BLaER1 (cell line): ENCODE data around the gene LRRC10B.
A peak's percentile ranks its signal among the peaks of the same experiment; 100 is the strongest.

ENCODE experiments used
- H3K27ac ChIP-seq: shearing (Covaris generic); formaldehyde crosslinking; 2 replicates; pipeline ENCODE4 v1.8.1; 2022
- H3K27me3 ChIP-seq: shearing (Covaris generic); formaldehyde crosslinking; 2 replicates; pipeline ENCODE4 v1.8.1; 2022
- H3K36me3 ChIP-seq: shearing (Covaris generic); formaldehyde crosslinking; 2 replicates; pipeline ENCODE4 v1.8.1; 2022
- H3K4me1 ChIP-seq: shearing (Covaris generic); formaldehyde crosslinking; 2 replicates; pipeline ENCODE4 v1.8.1; 2022
- H3K4me2 ChIP-seq: shearing (Covaris generic); formaldehyde crosslinking; 2 replicates; pipeline ENCODE4 v1.8.1; 2022
- H3K4me3 ChIP-seq: shearing (Covaris generic); formaldehyde crosslinking; 2 replicates; pipeline ENCODE4 v1.8.1; 2022
- H3K9ac ChIP-seq: shearing (Covaris generic); formaldehyde crosslinking; 2 replicates; pipeline ENCODE4 v1.8.1; 2022
- H3K9me3 ChIP-seq: shearing (Covaris generic); formaldehyde crosslinking; 2 replicates; pipeline ENCODE4 v1.8.1; 2022
- H4K20me1 ChIP-seq: shearing (Covaris generic); formaldehyde crosslinking; 2 replicates; pipeline ENCODE4 v1.8.1; 2022
- Cebpa-rat ChIP-seq: shearing (Covaris generic); IDR thresholded peaks from 2 replicates; pipeline ENCODE4 v1.8.1; 2022

The LRRC10B gene

DNA sequence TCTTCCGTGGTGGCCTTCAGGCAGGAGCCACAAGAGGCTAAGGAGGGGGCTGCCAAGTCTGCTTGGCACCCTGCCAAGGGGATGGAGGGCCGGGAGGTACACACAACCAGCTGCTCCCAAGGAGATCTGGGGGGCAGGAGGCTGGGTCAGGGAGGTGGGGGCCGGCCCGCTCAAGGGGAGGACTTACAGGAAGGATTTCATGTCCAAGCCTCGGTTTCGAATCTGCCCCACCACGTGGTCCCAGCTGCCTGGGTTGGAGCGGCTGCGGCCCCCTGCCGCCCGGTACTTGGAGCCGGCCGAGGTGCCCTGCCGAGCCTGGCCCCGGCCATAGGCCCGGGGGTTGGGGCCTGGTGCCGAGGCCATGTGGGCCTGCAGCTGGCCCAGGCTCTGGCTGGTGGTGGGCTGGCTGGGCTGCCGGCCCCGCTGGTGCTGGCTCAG, 33.5 kb downstream of the LRRC10B start:
- TF ChIP-seq Cebpa-rat, result no peak
- H3K9ac ChIP-seq, result no peak overlapping the region
- 0 out of 2 replicates have a peak overlapping the region, but pooled peaks have one; percentile 9 for H3K27ac ChIP-seq
- H3K4me1 ChIP-seq, result peaks cover 56% of the 10 kb centered on the region
- no peaks in the 10 kb centered on the region for H3K36me3 ChIP-seq
- no peaks in the 10 kb centered on the region for H3K27me3 ChIP-seq
- no peaks in the 10 kb centered on the region for H4K20me1 ChIP-seq
- H3K4me2 ChIP-seq, result peak overlapping the region; percentile 73
- H3K9me3 ChIP-seq, result no peaks in the 10 kb centered on the region
- H3K4me3 ChIP-seq, result no peak overlapping the region

DNA sequence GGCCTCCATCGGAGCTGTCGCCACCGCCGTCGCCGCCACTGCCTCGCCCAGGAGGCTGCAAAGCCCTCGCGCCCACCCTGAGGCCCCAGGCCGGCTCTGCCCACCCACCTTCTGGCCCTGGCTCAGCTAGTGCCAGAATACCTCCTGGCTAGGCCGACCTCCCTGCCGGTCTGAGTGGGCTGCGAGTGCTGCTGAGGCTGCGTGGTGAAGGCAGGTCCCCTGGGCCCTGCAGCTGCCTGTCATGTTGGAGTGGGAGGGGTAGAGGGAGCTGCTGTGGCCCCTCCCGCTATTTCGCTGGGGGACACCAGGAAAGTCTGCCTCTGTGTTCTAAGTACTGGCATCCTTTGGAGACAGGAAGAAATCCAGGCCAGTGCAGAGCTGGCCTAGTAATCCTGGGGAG, 34.2 kb downstream of the LRRC10B start:
- Histone ChIP-seq H3K27me3 (no peaks in the 10 kb centered on the region), H3K36me3 (no peaks in the 10 kb centered on the region), H3K9ac (no peak overlapping the region), H3K4me1 (peaks cover 56% of the 10 kb centered on the region), H3K27ac (no peak overlapping the region), H4K20me1 (0 out of 2 replicates have a peak, but pooled peaks cover under 1% of the 10 kb centered on the region), H3K9me3 (no peaks in the 10 kb centered on the region), H3K4me3 (no peak overlapping the region), H3K4me2 (peak overlapping the region; percentile 73)
- TF ChIP-seq Cebpa-rat, result no peak

DNA sequence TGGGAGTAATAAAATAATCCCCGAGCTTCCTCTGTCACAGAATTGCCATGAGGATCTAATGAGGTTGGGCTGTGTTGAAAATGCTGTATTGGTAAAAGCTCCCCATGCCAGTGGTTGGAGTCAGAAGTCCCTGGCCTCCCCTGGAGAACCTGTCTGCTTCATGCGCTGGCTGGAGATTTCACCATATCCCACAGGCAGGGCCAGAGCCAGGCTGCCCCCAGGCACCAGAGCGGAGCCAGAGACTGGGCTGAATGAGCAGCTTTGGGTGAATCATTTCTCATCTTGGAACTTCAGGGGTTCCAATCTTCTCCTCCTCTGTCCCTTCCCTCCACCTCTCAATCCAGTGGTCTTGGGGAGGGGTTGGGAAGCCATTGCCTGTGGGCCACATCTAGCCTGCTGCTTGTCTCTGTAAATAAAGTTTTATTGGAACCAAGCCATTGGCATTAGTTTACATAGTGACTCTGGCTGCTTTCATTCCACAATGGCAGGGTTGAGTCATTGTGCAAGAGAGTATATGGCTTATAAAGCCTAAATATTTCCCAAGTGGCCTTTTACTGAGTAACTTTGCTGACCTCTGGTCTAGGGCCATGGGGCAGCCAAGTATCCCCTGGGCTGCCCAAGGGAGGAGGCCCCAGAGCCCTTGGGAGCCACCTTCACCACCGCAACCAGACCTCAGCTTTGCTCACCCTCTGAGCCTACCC, 35.2 kb downstream of the LRRC10B start:
- no peak for TF ChIP-seq Cebpa-rat
- Histone ChIP-seq H3K27me3 (no peaks in the 10 kb centered on the region), H3K27ac (peak overlapping the region; percentile 10; the same call in 1 of the 2 replicates), H3K4me3 (no peak overlapping the region), H4K20me1 (0 out of 2 replicates have a peak, but pooled peaks cover 6% of the 10 kb centered on the region), H3K9ac (no peak overlapping the region), H3K4me1 (peaks cover 56% of the 10 kb centered on the region), H3K4me2 (peak overlapping the region; percentile 73), H3K36me3 (no peaks in the 10 kb centered on the region), H3K9me3 (no peaks in the 10 kb centered on the region)

DNA sequence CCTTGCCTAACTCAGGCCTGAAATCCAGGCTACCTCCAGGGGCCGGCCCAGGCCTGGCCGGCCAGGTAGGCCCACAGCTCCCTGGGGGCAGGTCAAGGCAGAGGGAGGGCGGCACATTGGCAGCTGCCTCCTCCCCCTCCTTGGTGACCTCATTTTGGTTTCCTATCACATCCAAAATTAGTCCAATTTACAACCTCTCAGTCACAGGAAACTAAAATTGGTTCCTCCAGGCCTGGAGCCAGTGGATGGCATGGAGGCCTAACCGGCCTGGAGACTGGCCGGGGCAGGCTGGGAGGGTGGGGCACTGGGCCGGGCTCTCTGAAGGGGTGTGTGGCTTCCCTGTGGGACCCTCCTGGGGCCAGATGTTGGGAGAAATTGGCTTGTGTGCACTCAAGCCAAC, 35.9 kb downstream of the LRRC10B start:
- peak overlapping the region; percentile 10; the same call in 1 of the 2 replicates for H3K27ac ChIP-seq
- TF ChIP-seq Cebpa-rat, result no peak

DNA sequence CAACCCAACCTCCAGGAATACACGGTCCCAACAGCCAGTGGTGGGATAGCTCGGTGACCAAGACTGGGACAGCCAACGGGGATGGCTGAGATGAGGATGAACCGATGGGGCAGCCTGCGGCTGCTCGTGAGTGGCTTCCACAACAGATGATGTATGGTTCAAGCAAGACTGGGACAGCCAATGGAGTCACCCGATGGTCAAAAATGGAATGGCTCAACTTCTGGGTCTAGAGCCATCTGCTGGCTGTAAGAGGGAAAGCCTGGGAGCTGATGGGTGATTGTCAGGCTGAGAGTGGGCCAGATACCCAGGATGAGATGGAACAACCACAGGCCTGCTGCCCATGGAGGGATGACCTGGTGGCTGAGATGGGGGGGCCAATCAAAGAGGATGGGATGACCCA, 36.8 kb downstream of the LRRC10B start:
- Histone ChIP-seq H3K36me3 (no peaks in the 10 kb centered on the region), H3K27ac (no peak overlapping the region), H4K20me1 (0 out of 2 replicates have a peak, but pooled peaks cover 6% of the 10 kb centered on the region), H3K27me3 (no peaks in the 10 kb centered on the region), H3K4me2 (peak overlapping the region; percentile 73), H3K9me3 (no peaks in the 10 kb centered on the region), H3K4me1 (peaks cover 56% of the 10 kb centered on the region), H3K9ac (no peak overlapping the region), H3K4me3 (no peak overlapping the region)
- TF ChIP-seq Cebpa-rat, result no peak

More for the DNA sequence above, 35.9 kb downstream of the LRRC10B start:
- H3K4me1 ChIP-seq, result peaks cover 56% of the 10 kb centered on the region
- 0 out of 2 replicates have a peak overlapping the region, but pooled peaks have one; percentile 15 for H3K4me3 ChIP-seq
- H3K36me3 ChIP-seq, result no peaks in the 10 kb centered on the region
- H4K20me1 ChIP-seq, result 0 out of 2 replicates have a peak, but pooled peaks cover 6% of the 10 kb centered on the region
- H3K4me2 ChIP-seq, result peak overlapping the region; percentile 73
- H3K9me3 ChIP-seq, result no peaks in the 10 kb centered on the region
- H3K27me3 ChIP-seq, result no peaks in the 10 kb centered on the region
- no peak overlapping the region; the same call in 1 of the 2 replicates for H3K9ac ChIP-seq

DNA sequence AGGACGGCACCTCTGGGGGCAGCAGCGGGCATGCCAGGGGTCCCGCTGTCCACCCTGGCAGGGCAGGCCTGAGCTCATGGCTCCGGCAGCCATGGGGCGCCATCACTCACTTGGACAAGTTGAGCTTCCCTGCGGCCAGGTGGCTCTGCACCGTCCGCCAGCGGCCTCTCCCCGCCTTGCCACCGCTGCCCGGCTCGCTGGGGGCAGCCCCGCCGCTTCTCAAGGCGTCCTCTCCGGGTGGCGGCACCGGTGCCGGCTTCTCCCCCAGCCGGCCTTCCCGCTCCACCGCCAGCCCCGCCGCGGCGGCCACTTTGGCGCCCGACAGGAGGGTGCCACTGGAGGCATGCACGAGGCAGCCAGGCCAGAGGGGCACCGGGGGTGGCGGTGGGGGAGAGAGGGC, 37.4 kb downstream of the LRRC10B start:
- no peak overlapping the region for H3K27ac ChIP-seq
- no peak overlapping the region for H3K9ac ChIP-seq
- H3K27me3 ChIP-seq, result no peaks in the 10 kb centered on the region; the same call in 1 of the 2 replicates
- H3K36me3 ChIP-seq, result no peaks in the 10 kb centered on the region
- H4K20me1 ChIP-seq, result 0 out of 2 replicates have a peak, but pooled peaks cover 6% of the 10 kb centered on the region
- H3K4me3 ChIP-seq, result no peak overlapping the region
- peak overlapping the region; percentile 73; the same call in 1 of the 2 replicates for H3K4me2 ChIP-seq
- peaks cover 50% of the 10 kb centered on the region for H3K4me1 ChIP-seq
- TF ChIP-seq Cebpa-rat, result no peak
- no peaks in the 10 kb centered on the region for H3K9me3 ChIP-seq

DNA sequence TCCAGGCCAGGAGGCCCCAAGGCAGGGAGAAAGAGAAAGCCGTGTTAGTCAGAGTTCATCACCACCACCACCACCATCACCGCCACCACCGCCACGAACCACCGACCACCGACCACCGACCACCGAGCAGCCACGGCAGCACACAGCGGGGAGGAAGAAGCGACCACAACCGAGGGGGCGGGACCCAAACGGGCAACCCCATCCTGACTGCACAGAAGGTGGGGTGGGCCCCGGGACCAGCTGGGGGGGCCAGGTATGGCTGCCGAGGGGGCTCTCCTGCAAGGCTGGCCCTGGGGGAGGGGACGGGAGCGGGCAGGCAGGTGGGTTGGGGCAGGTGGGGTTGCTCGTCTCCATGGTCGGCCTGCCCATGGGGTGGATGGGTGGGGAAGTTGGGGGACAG, 38.1 kb downstream of the LRRC10B start:
- no peak overlapping the region for H3K9ac ChIP-seq
- peaks cover 6% of the 10 kb centered on the region; the same call in 1 of the 2 replicates for H4K20me1 ChIP-seq
- TF ChIP-seq Cebpa-rat, result no peak

DNA sequence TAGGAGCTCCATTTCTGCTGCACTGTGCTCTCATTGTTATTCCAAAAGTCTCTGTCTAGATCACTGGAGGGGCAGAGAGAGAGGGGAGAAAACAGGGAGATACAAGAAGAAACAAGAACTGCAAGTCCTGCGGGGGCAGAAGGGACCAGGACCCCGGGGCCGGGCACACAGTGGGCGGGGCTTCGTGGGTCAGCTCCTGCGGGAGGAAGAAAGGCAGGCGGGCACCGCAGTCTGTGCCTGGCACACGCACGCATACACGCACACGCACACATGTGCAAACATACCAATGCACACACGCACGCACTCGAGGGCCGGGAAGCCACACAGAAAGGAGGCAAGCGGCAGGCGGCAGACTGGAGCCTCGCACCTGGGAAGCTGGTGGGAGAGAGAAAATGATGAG, 38.7 kb downstream of the LRRC10B start:
- TF ChIP-seq Cebpa-rat, result no peak
- H3K36me3 ChIP-seq, result no peaks in the 10 kb centered on the region

More for the DNA sequence above, 38.1 kb downstream of the LRRC10B start:
- H3K27ac ChIP-seq, result no peak overlapping the region
- no peaks in the 10 kb centered on the region for H3K36me3 ChIP-seq
- peaks cover 6% of the 10 kb centered on the region for H3K27me3 ChIP-seq
- no peak overlapping the region for H3K4me3 ChIP-seq
- no peaks in the 10 kb centered on the region for H3K9me3 ChIP-seq
- no peak overlapping the region for H3K4me2 ChIP-seq
- H3K4me1 ChIP-seq, result peaks cover 44% of the 10 kb centered on the region

DNA sequence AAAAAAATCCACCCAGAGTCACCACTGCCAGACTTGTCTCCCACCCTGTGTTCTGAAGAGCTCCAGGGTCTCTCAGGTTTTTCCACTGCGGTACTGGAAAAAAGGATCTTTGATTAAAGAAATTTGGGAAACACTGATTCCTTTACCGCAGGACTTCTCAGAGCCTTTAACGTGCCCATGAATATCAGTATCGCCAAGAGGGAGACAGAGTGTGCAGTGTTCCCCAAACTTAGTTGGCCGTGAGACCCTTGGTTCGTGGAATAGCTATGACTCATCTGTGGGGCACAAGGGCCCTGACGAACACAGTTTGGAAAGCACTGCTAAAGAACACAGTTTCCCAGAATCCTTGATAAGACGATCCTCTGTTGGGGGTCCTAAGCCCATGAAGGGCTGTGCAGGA, 40.6 kb downstream of the LRRC10B start:
- H3K36me3 ChIP-seq, result no peaks in the 10 kb centered on the region
- no peaks in the 10 kb centered on the region for H3K9me3 ChIP-seq
- H3K4me2 ChIP-seq, result no peak overlapping the region
- H3K4me3 ChIP-seq, result no peak overlapping the region
- no peak overlapping the region for H3K9ac ChIP-seq
- H4K20me1 ChIP-seq, result peaks cover 20% of the 10 kb centered on the region; the same call in 1 of the 2 replicates
- H3K27ac ChIP-seq, result no peak overlapping the region
- no peak for TF ChIP-seq Cebpa-rat
- peaks cover 31% of the 10 kb centered on the region for H3K27me3 ChIP-seq
- H3K4me1 ChIP-seq, result peaks cover 19% of the 10 kb centered on the region

More for the DNA sequence above, 38.7 kb downstream of the LRRC10B start:
- H3K4me3 ChIP-seq, result no peak overlapping the region
- no peak overlapping the region for H3K27ac ChIP-seq
- H3K4me2 ChIP-seq, result no peak overlapping the region
- no peak overlapping the region for H3K9ac ChIP-seq
- H3K9me3 ChIP-seq, result no peaks in the 10 kb centered on the region
- peaks cover 38% of the 10 kb centered on the region for H3K4me1 ChIP-seq
- H4K20me1 ChIP-seq, result peaks cover 6% of the 10 kb centered on the region; the same call in 1 of the 2 replicates
- H3K27me3 ChIP-seq, result peaks cover 11% of the 10 kb centered on the region
